B cell (primary cell): Measurements from ENCODE around the gene PREX1. TPM values are rescaled to one million over a fixed set of nuclear protein-coding genes. Genes with fewer than 3 reads are reported as not detected.

Experiments
- ATAC-seq: fragments of 200-7000 bp; cut with Tn5 transposase; one replicate; pipeline ENCODE4 v1.10.0; 2021; ENCODE audit warnings: low read depth, mild to moderate bottlenecking, moderate number of reproducible peaks, moderate library complexity
- CTCF ChIA-PET: fragments of 350-600 bp; sonication (Branson Sonifier 250); formaldehyde crosslinking; loops from one replicate; lab custom pipeline; 2021; ENCODE audit warnings: antibody characterized with exemption, inconsistent platforms; lab: Charles Lee
- POLR2A ChIA-PET: fragments of 350-600 bp; sonication (Branson Sonifier 250); formaldehyde crosslinking; loops from one replicate; lab custom pipeline; 2021; ENCODE audit warnings: antibody characterized with exemption; lab: Charles Lee
- DNase-seq: peaks from one replicate; pipeline ENCODE4 v3.0.0; 2013
- H2AFZ ChIP-seq: 2 replicates; pipeline ENCODE4 v1.6.1; 2012; ENCODE audit warnings: mild to moderate bottlenecking, low read depth, low read length; ENCODE audit not compliant: insufficient read depth, poor library complexity, severe bottlenecking
- H3K27ac ChIP-seq, 2 donors: 1 replicate in 1 of 2; 2 replicates in 1 of 2; pipeline ENCODE4 v1.5.1; 2012 to 2013; ENCODE audit warnings: low read length in 2 of 2, mild to moderate bottlenecking in 2 of 2, moderate library complexity in 1 of 2
- H3K27me3 ChIP-seq, 4 experiments: fragments of 200-600 bp in 1 of 4; sonication (generic) in 1 of 4; replicated peaks in 1 of 4; 1 replicate in 2 of 4; 2 replicates in 2 of 4; pipeline versions ENCODE4 v1.6.1 to v1.7.0; 2013 to 2016; ENCODE audit warnings: low read length in 3 of 4, mild to moderate bottlenecking in 2 of 4, mixed read lengths in 1 of 4, moderate library complexity in 1 of 4; ENCODE audit not compliant: insufficient read depth in 4 of 4, control insufficient read depth in 3 of 4; ENCODE audit errors: control extremely low read depth in 1 of 4
- H3K36me3 ChIP-seq, 2 experiments: replicated peaks in 1 of 2; 1 replicate in 1 of 2; 2 replicates in 1 of 2; pipeline versions ENCODE4 v1.6.1 to v1.7.1; 2013; ENCODE audit warnings: low read length in 1 of 2; ENCODE audit not compliant: insufficient read depth in 2 of 2, control insufficient read depth in 1 of 2; ENCODE audit errors: control extremely low read depth in 1 of 2, extremely low read depth in 1 of 2
- H3K4me1 ChIP-seq, 2 donors: fragments of 200-600 bp in 1 of 2; sonication (generic) in 1 of 2; 1 replicate in 1 of 2; 2 replicates in 1 of 2; pipeline versions ENCODE4 v1.5.1 to v1.6.1; 2013 to 2017; ENCODE audit warnings: low read length in 2 of 2; ENCODE audit not compliant: control insufficient read depth in 2 of 2, insufficient read depth in 2 of 2
- H3K4me2 ChIP-seq: replicated peaks from 2 replicates; pipeline ENCODE3; 2012; ENCODE audit warnings: mild to moderate bottlenecking, low read depth, low read length; ENCODE audit not compliant: poor library complexity, severe bottlenecking
- H3K4me3 ChIP-seq, 5 experiments: fragments of 200-600 bp in 1 of 5; sonication (generic) in 1 of 5; 1 replicate in 3 of 5; 2 replicates in 2 of 5; pipeline versions ENCODE4 v1.5.1 to v1.7.0; 2011 to 2016; ENCODE audit warnings: low read length in 4 of 5, mild to moderate bottlenecking in 4 of 5, low read depth in 2 of 5, control low read depth in 1 of 5, moderate library complexity in 1 of 5; ENCODE audit not compliant: insufficient read depth in 1 of 5; ENCODE audit errors: control extremely low read depth in 1 of 5, extremely low read depth in 1 of 5
- H3K79me2 ChIP-seq: fragments of 200-600 bp; sonication (generic); one replicate; pipeline ENCODE4 v1.6.0; 2016; ENCODE audit warnings: low read length; ENCODE audit not compliant: control insufficient read depth, insufficient read depth
- H3K9ac ChIP-seq: fragments of 200-600 bp; sonication (generic); 2 replicates; pipeline ENCODE4 v1.6.1; 2017; ENCODE audit warnings: mild to moderate bottlenecking, low read length, moderate library complexity
- H3K9me3 ChIP-seq, 3 donors: one replicate each; pipeline versions ENCODE4 v1.6.1 to v1.7.1; 2013; ENCODE audit warnings: low read length in 2 of 3; ENCODE audit not compliant: control insufficient read depth in 2 of 3, insufficient read depth in 1 of 3; ENCODE audit errors: control extremely low read depth in 1 of 3
- H4K20me1 ChIP-seq: 2 replicates; pipeline ENCODE4 v1.6.0; 2012; ENCODE audit warnings: mild to moderate bottlenecking, low read length; ENCODE audit not compliant: insufficient read depth, control insufficient read depth, poor library complexity, severe bottlenecking
- H3K27ac Mint-ChIP-seq: one replicate; pipeline ENCODE4 v1.8.0; 2021; ENCODE audit warnings: mixed read lengths
- H3K27me3 Mint-ChIP-seq: one replicate; pipeline ENCODE4 v1.8.0; 2021; ENCODE audit warnings: mixed read lengths
- H3K4me1 Mint-ChIP-seq: one replicate; pipeline ENCODE4 v1.8.0; 2021; ENCODE audit warnings: mixed read lengths
- H3K4me3 Mint-ChIP-seq: one replicate; pipeline ENCODE4 v1.8.0; 2021; ENCODE audit warnings: mixed read lengths
- H3K9me3 Mint-ChIP-seq: one replicate; pipeline ENCODE4 v1.8.0; 2022; ENCODE audit warnings: mixed read lengths; ENCODE audit not compliant: insufficient read depth
- CTCF ChIP-seq: fragments of 200-600 bp; IDR thresholded peaks from one replicate; pipeline ENCODE4 v1.8.0; 2022; ENCODE audit warnings: antibody characterized with exemption, mild to moderate bottlenecking
- EZH2 ChIP-seq: IDR thresholded peaks from 2 replicates; pipeline ENCODE4 v1.6.1; 2012; ENCODE audit warnings: borderline replicate concordance, low read depth, mild to moderate bottlenecking, moderate library complexity, low read length; ENCODE audit not compliant: insufficient read depth, poor library complexity, severe bottlenecking
- WGBS: methylation state at CpG from one replicate; pipeline ENCODE4 v1.1.5; 2013; ENCODE audit warnings: missing lambda C conversion rate; ENCODE audit not compliant: insufficient coverage; 5-methylcytosine and 5-hydroxymethylcytosine counted together
- intact Hi-C: fragments of 100-400 bp; cut with micrococcal nuclease; formaldehyde crosslinking; loops from one replicate; pipeline ENCODE4 v1.10.0; 2022
- polyA plus RNA-seq: library from polyadenylated mRNA; depleted of rRNA; stranded (reverse); fragments of >200 nt; gene quantifications from 2 replicates; pipeline ENCODE4 v1.2.3, GENCODE V29; 2012
- total RNA-seq, 2 donors: library from RNA; stranded (reverse); fragments of 120-200 nt in 1 of 2; gene quantifications; 1 replicate in 1 of 2; 2 replicates in 1 of 2; pipeline versions ENCODE4 v1.2.3 to v1.2.4, GENCODE V29; 2013 to 2022

Gene PREX1
- total and polyA plus RNA-seq, 2 donors (not counting 1 experiment from before 2014, with no cell fraction given), result 79.1 to 99.4 TPM

DNA sequence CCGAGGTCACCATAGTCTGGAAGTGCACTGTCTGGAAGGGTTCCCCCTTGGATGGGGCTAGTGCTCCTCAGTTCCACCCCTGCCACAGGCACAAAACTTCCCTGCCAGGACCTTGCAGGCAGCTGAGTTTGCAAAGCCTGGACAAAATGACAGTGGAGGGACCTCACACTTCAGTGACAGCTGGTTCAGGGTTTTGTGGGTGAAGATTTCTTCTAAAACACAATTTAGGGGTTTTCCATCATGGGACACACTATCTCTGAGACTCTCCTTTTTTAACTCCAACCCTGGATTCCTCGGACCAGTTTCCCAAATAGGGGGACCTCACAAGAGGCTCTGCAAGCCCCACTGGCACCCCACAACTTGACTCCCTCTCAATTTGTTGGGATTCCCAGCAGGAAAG is 33.6 kb upstream of the PREX1 start:
- Histone ChIP-seq H2AFZ (peak overlapping the region; percentile 29), H4K20me1 (no peaks in the 10 kb centered on the region), H3K36me3 (no peaks in the 10 kb centered on the region), H3K9me3 (no peaks in the 10 kb centered on the region), H3K4me1 (peaks cover 45 to 50% of the 10 kb centered on the region in 2 donors), H3K9ac (no peak overlapping the region), H3K4me3 (no peak overlapping the region), H3K27ac (no peak overlapping the region), H3K79me2 (no peaks in the 10 kb centered on the region), H3K4me2 (peak overlapping the region; percentile 43), H3K27me3 (no peaks in the 10 kb centered on the region)
- Mint-ChIP-seq H3K4me3 (no peak overlapping the region), H3K27me3 (no peaks in the 10 kb centered on the region), H3K9me3 (no peaks in the 10 kb centered on the region), H3K27ac (no peak overlapping the region), H3K4me1 (peaks cover 55% of the 10 kb centered on the region)
- ATAC-seq (no peak), DNase-seq (no peak)
- ChIA-PET POLR2A (no interaction called here), CTCF (no interaction called here)
- WGBS, result 91% methylated on average over 2 of the region's 2 CpGs
- intact Hi-C loops, result loop anchor here (5.0 kb wide), 1 partner anchor 34 kb away; the partner anchor contains the start of gene PREX1
- TF ChIP-seq CTCF (no peak), EZH2 (no peak)

- CTCF ChIA-PET, result interaction anchor here (0.8 to 1.4 kb wide), 2 partner anchors 9 to 201 kb away, joined by 4 read pairs; no protein-coding TSS in a partner anchor
- H3K4me1 Mint-ChIP-seq, result peaks cover 40% of the 10 kb centered on the region
Measured at GRCh38 chr20:48858075-48858790, 30.4 kb upstream of the PREX1 start.

More at GRCh38 chr20:48858075-48858790, 30.4 kb upstream of the PREX1 start:
- Histone ChIP-seq H3K4me2 (no peak overlapping the region), H3K9me3 (no peaks in the 10 kb centered on the region), H3K9ac (no peak overlapping the region), H3K27me3 (no peaks in the 10 kb centered on the region), H3K27ac (no peak overlapping the region), H3K79me2 (no peaks in the 10 kb centered on the region), H3K36me3 (no peaks in the 10 kb centered on the region), H3K4me1 (peaks cover 38 to 44% of the 10 kb centered on the region in 2 donors), H2AFZ (no peak overlapping the region), H4K20me1 (no peaks in the 10 kb centered on the region), H3K4me3 (no peak overlapping the region)
- intact Hi-C loops, result no loop called here
- Mint-ChIP-seq H3K27me3 (no peaks in the 10 kb centered on the region), H3K27ac (peak overlapping the region; percentile 37), H3K4me3 (no peak overlapping the region), H3K9me3 (peaks cover 3% of the 10 kb centered on the region)
- no peak for DNase-seq
- TF ChIP-seq EZH2, result no peak
- TF ChIP-seq CTCF, result no peak
- ATAC-seq, result no peak
- POLR2A ChIA-PET, result no interaction called here
- WGBS, result 90% methylated on average over 5 of the region's 6 CpGs
